IMR-90 (cell line): ENCODE results near the gene OGFOD2. TPM values are rescaled to one million over a fixed set of nuclear protein-coding genes. Genes with fewer than 3 reads are reported as not detected.

Source experiments
- ATAC-seq: fragments of 200-7000 bp; cut with Tn5 transposase; 2 replicates; pipeline ENCODE4 v1.9.1; 2020; ENCODE audit warnings: low read depth, mild to moderate bottlenecking, moderate library complexity
- BruUV-seq: library from RNA; stranded (reverse); fragments of 400-500 nt; replicated peaks from 2 replicates; lab custom pipeline; 2021; lab: Mats Ljungman, UMichigan
- CTCF ChIA-PET: fragments of 300-600 bp; formaldehyde crosslinking; extraction: SDS; loops from one replicate; lab custom pipeline; 2021; ENCODE audit warnings: antibody characterized with exemption; lab: Yijun Ruan, JAX
- POLR2A ChIA-PET: fragments of 300-600 bp; sonication (Branson Sonifier 250); formaldehyde crosslinking; loops from one replicate; lab custom pipeline; 2022; ENCODE audit warnings: antibody characterized with exemption; ENCODE audit not compliant: unreplicated experiment; lab: Charles Lee
- DNase-seq: peaks from one replicate; pipeline ENCODE4 v3.0.0; 2013
- H2AFZ ChIP-seq: replicated peaks from 2 replicates; pipeline ENCODE3; 2013; ENCODE audit warnings: low read length, mild to moderate bottlenecking; ENCODE audit not compliant: poor library complexity
- H2AK5ac ChIP-seq: 2 replicates; pipeline ENCODE4 v1.6.1; 2013; ENCODE audit warnings: low read depth, low read length, inconsistent platforms
- H2AK9ac ChIP-seq: replicated peaks from 2 replicates; pipeline ENCODE3; 2013; ENCODE audit warnings: mild to moderate bottlenecking, low read depth, low read length, moderate library complexity; ENCODE audit not compliant: poor library complexity
- H2BK120ac ChIP-seq: 2 replicates; pipeline ENCODE4 v1.6.1; 2013; ENCODE audit warnings: low read depth, low read length, inconsistent platforms
- H2BK15ac ChIP-seq: 3 replicates; pipeline ENCODE4 v1.6.1; 2013; ENCODE audit warnings: low read depth, low read length, inconsistent platforms
- H2BK20ac ChIP-seq: 2 replicates; pipeline ENCODE4 v1.6.1; 2013; ENCODE audit warnings: low read depth, mild to moderate bottlenecking, inconsistent platforms, low read length, moderate library complexity
- H2BK5ac ChIP-seq: 2 replicates; pipeline ENCODE4 v1.6.1; 2013; ENCODE audit warnings: mild to moderate bottlenecking, low read depth, low read length, inconsistent platforms; ENCODE audit not compliant: poor library complexity, severe bottlenecking
- H3K14ac ChIP-seq: replicated peaks from 2 replicates; pipeline ENCODE4 v1.6.1; 2013; ENCODE audit warnings: low read depth, low read length, inconsistent platforms
- H3K18ac ChIP-seq: 2 replicates; pipeline ENCODE4 v1.6.1; 2013; ENCODE audit warnings: low read depth, low read length, control low read depth
- H3K23ac ChIP-seq: 2 replicates; pipeline ENCODE4 v1.6.1; 2013; ENCODE audit warnings: low read depth, low read length, inconsistent platforms
- H3K27ac ChIP-seq: 2 replicates; pipeline ENCODE4 v1.5.1; 2013; ENCODE audit warnings: mild to moderate bottlenecking, control low read depth, low read length; ENCODE audit not compliant: insufficient read depth
- H3K27me3 ChIP-seq: 2 replicates; pipeline ENCODE4 v1.6.1; 2013; ENCODE audit warnings: low read length; ENCODE audit not compliant: control insufficient read depth, insufficient read depth
- H3K36me3 ChIP-seq: 2 replicates; pipeline ENCODE4 v1.6.1; 2013; ENCODE audit warnings: low read length, mixed read lengths; ENCODE audit not compliant: control insufficient read depth, insufficient read depth
- H3K4ac ChIP-seq: 2 replicates; pipeline ENCODE4 v1.6.1; 2013; ENCODE audit warnings: low read depth, low read length, inconsistent platforms
- H3K4me1 ChIP-seq: 2 replicates; pipeline ENCODE4 v1.6.1; 2013; ENCODE audit warnings: low read length, mixed read lengths; ENCODE audit not compliant: control insufficient read depth, insufficient read depth
- H3K4me2 ChIP-seq: 2 replicates; pipeline ENCODE4 v1.6.1; 2013; ENCODE audit warnings: low read depth, mild to moderate bottlenecking, control low read depth, low read length, moderate library complexity
- H3K4me3 ChIP-seq: 2 replicates; pipeline ENCODE4 v1.5.1; 2013; ENCODE audit warnings: low read depth, mild to moderate bottlenecking, control low read depth, low read length, moderate library complexity; ENCODE audit not compliant: insufficient read depth
- H3K56ac ChIP-seq: 2 replicates; pipeline ENCODE4 v1.6.1; 2013; ENCODE audit warnings: low read length, inconsistent platforms; ENCODE audit not compliant: insufficient read depth; ENCODE audit errors: extremely low read depth
- H3K79me1 ChIP-seq, 2 experiments: 2 replicates each; pipeline ENCODE4 v1.6.1; 2013; ENCODE audit warnings: low read length in 2 of 2, inconsistent platforms in 1 of 2, low read depth in 1 of 2
- H3K9ac ChIP-seq: 2 replicates; pipeline ENCODE4 v1.6.1; 2013; ENCODE audit warnings: low read depth, low read length, control low read depth
- H3K9me1 ChIP-seq: 2 replicates; pipeline ENCODE4 v1.6.1; 2013; ENCODE audit warnings: low read length, inconsistent platforms; ENCODE audit not compliant: insufficient read depth
- H3K9me3 ChIP-seq: 2 replicates; pipeline ENCODE4 v1.6.1; 2013; ENCODE audit warnings: low read length; ENCODE audit not compliant: control insufficient read depth, insufficient read depth
- H4K20me1 ChIP-seq: 2 replicates; pipeline ENCODE4 v1.6.1; 2013; ENCODE audit warnings: low read length, inconsistent platforms; ENCODE audit not compliant: insufficient read depth
- H4K5ac ChIP-seq: 2 replicates; pipeline ENCODE4 v1.6.1; 2013; ENCODE audit warnings: mild to moderate bottlenecking, low read depth, low read length, control low read depth
- H4K8ac ChIP-seq, 2 experiments: 2 replicates each; pipeline ENCODE4 v1.6.1; 2013; ENCODE audit warnings: low read depth in 2 of 2, low read length in 2 of 2, control low read depth in 1 of 2, inconsistent platforms in 1 of 2
- H4K91ac ChIP-seq: 2 replicates; pipeline ENCODE4 v1.6.1; 2013; ENCODE audit warnings: low read depth, low read length, inconsistent platforms; ENCODE audit not compliant: insufficient read depth
- FOS ChIP-seq: fragments of 150-350 bp; IDR thresholded peaks from 2 replicates; pipeline ENCODE4 v1.6.1; 2016; ENCODE audit warnings: low read depth, low read length
- WGBS, 2 experiments: methylation state at CpG; one replicate each; pipeline versions ENCODE4 v1.1.5 to v1.1.7; 2013; ENCODE audit warnings: missing lambda C conversion rate in 2 of 2; ENCODE audit not compliant: insufficient read length in 1 of 2; ENCODE audit errors: extremely low coverage in 2 of 2; 5-methylcytosine and 5-hydroxymethylcytosine counted together
- dilution Hi-C: fragments of 300-500 bp; cut with HindIII; formaldehyde crosslinking; loops from one replicate; pipeline ENCODE4 v1.14.3; 2018; ENCODE audit warnings: low sequenced_read_pairs; ENCODE audit not compliant: unreplicated experiment
- in situ Hi-C: fragments of 300-500 bp; cut with MboI; formaldehyde crosslinking; loops from 3 replicates; pipeline ENCODE4 v1.14.3; 2019; ENCODE audit warnings: low sequenced_read_pairs, inconsistent platforms, mixed read lengths
- intact Hi-C: fragments of 100-400 bp; cut with micrococcal nuclease; formaldehyde crosslinking; loops from 2 replicates; pipeline ENCODE4 v1.10.0; 2022
- polyA plus RNA-seq, 3 experiments: library from polyadenylated mRNA; depleted of rRNA; stranded (reverse); fragments of >200 nt; gene quantifications; 2 replicates each; pipeline ENCODE4 v1.2.3, GENCODE V29; 2012; ENCODE audit warnings: low replicate concordance in 1 of 3
- total RNA-seq: library from RNA; depleted of rRNA; stranded (reverse); fragments of >200 nt; gene quantifications from 2 replicates; pipeline ENCODE4 v1.2.3, GENCODE V29; 2012

Gene OGFOD2
- total and polyA plus RNA-seq, 2 of the 4 experiments (the other 2 are of a cell fraction) = 4.3 to 18.2 TPM

- H2AK5ac ChIP-seq = peak overlapping the region; percentile 95
- 94% methylated on average over 17 of the region's 28 CpGs; no CpG with 5 or more reads in 1 of the 2 experiments for whole genome bisulfite sequencing, 2 experiments
- no peak overlapping the region for H3K18ac ChIP-seq
- H2BK15ac ChIP-seq = no peak overlapping the region
- peaks cover 19% of the 10 kb centered on the region for H3K36me3 ChIP-seq
- peak overlapping the region; percentile 90 for H3K4me2 ChIP-seq
- no peak overlapping the region for H2BK20ac ChIP-seq
- peaks cover 15% of the 10 kb centered on the region for H4K20me1 ChIP-seq
- TF ChIP-seq FOS = no peak
- H3K27ac ChIP-seq = peak overlapping the region; percentile 89
- peak overlapping the region; percentile 99 for H2AK9ac ChIP-seq
- peak overlapping the region; percentile 75 for H3K23ac ChIP-seq
- in situ Hi-C loops (no loop called here), dilution Hi-C loops (loop anchor here (25.0 kb wide), 1 partner anchor 258 kb away; the partner anchor contains the start of genes MPHOSPH9 and MTRFR), intact Hi-C loops (loop anchor here (10.0 kb wide), 1 partner anchor 406 kb away; the partner anchor contains the start of gene KMT5A)
- H2AFZ ChIP-seq = peak overlapping the region; percentile 99
- ATAC-seq (no peak), DNase-seq (no peak)
- H3K4me1 ChIP-seq = peaks cover 27% of the 10 kb centered on the region
- ChIA-PET CTCF (no interaction called here), POLR2A (no interaction called here)
- peaks cover 18% of the 10 kb centered on the region; the same call in 1 of the 2 replicates for H3K9me1 ChIP-seq
- no peaks in the 10 kb centered on the region for H3K9me3 ChIP-seq
- peak overlapping the region; percentile 86 for H2BK5ac ChIP-seq
- H2BK120ac ChIP-seq = peak overlapping the region; percentile 38
- H4K8ac ChIP-seq = peak overlapping the region; percentile 97 to 98
- BruUV-seq = no TSS peak
- H3K56ac ChIP-seq = peak overlapping the region; percentile 86; the same call in 1 of the 2 replicates
- peak overlapping the region; percentile 69 for H3K4ac ChIP-seq
- peak overlapping the region; percentile 85 for H3K4me3 ChIP-seq
- H4K91ac ChIP-seq = peak overlapping the region; percentile 67
- no peaks in the 10 kb centered on the region for H3K27me3 ChIP-seq
- peak overlapping the region; percentile 87 for H4K5ac ChIP-seq
- peak overlapping the region; percentile 73 for H3K14ac ChIP-seq
- H3K9ac ChIP-seq = peak overlapping the region; percentile 82
- peaks cover 23 to 80% of the 10 kb centered on the region in 2 experiments for H3K79me1 ChIP-seq
Observed at GRCh38 chr12:122979001-122979907, 4.2 kb downstream of the OGFOD2 start.
